ENCODE measurements around the gene EIF3B. TPM values are rescaled to one million over a fixed set of nuclear protein-coding genes. Genes with fewer than 3 reads are reported as not detected.
"Not testable (repeated sequence)": the region's sequence is repeated elsewhere in the genome, so short reads cannot be mapped to it uniquely, and the experiment has no call there.

The EIF3B gene
- total RNA-seq, 1 experiment from 2014 or later: 364 TPM

DNA sequence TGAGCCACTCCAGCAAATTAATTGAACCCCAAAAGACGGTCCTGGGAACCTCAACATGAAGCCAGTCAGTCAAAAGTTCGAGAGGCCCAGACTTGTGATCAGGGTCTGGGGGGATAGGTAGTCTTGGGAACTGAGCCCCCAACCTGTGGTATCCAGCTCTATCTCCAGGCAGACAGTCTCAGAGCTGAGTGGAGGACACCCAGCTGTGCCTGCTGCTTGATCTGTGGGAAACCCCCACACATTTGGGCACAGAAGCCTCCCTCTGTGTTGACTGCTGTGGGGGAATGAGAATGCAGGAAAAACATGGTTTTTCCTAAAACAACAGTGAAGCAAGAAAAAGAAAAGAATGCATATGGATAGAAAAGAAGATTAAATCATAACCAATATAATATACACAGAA is 24.1 kb upstream of the EIF3B start:
- intact Hi-C loops (cut with micrococcal nuclease; ENCODE audit: unreplicated experiment): no loop called here
- H3K27me3 ChIP-seq (replicated peaks; ENCODE audit: insufficient read depth, low read depth, low read length, poor library complexity): no peaks in the 10 kb centered on the region
- no peaks in the 10 kb centered on the region for H3K9me3 ChIP-seq (ENCODE audit: low read depth, low read length, poor library complexity, severe bottlenecking)
- ChIA-PET CTCF (no interaction called here), POLR2A (ENCODE audit: low non-redundant PET) (no interaction called here)
- DNase-seq (ENCODE audit: low spot score): no peak
- H3K27ac ChIP-seq (ENCODE audit: low read depth, low read length, poor library complexity, severe bottlenecking): no peak overlapping the region
- H3K4me3 ChIP-seq (ENCODE audit: low read depth, low read length, poor library complexity, severe bottlenecking): no peak overlapping the region
- TF ChIP-seq CTCF (conservative IDR thresholded peaks at IDR 0.05; ENCODE audit: low read depth, low read length): no peak
- TF ChIP-seq EZH2 (IDR thresholded peaks at IDR 0.05; ENCODE audit: borderline replicate concordance, low read depth, low read length, poor library complexity, severe bottlenecking): no peak
- no peaks in the 10 kb centered on the region for H3K36me3 ChIP-seq (ENCODE audit: insufficient read depth, low read length, poor library complexity, severe bottlenecking)
- no TSS peak for BruUV-seq (replicated peaks)
- no peaks in the 10 kb centered on the region for H3K4me1 ChIP-seq (ENCODE audit: insufficient read depth, low read length, poor library complexity, severe bottlenecking)

GRCh38 chr7:2331707-2332106 is 22.9 kb upstream of the EIF3B start:
- Histone ChIP-seq H3K4me1 (ENCODE audit: insufficient read depth, low read length, poor library complexity, severe bottlenecking) (no peaks in the 10 kb centered on the region), H3K9me3 (ENCODE audit: low read depth, low read length, poor library complexity, severe bottlenecking) (no peaks in the 10 kb centered on the region), H3K4me3 (ENCODE audit: low read depth, low read length, poor library complexity, severe bottlenecking) (no peak overlapping the region), H3K27me3 (replicated peaks; ENCODE audit: insufficient read depth, low read depth, low read length, poor library complexity) (no peaks in the 10 kb centered on the region), H3K36me3 (ENCODE audit: insufficient read depth, low read length, poor library complexity, severe bottlenecking) (no peaks in the 10 kb centered on the region), H3K27ac (ENCODE audit: low read depth, low read length, poor library complexity, severe bottlenecking) (no peak overlapping the region)
- DNase-seq (ENCODE audit: low spot score): no peak
- intact Hi-C loops (cut with micrococcal nuclease; ENCODE audit: unreplicated experiment): no loop called here
- BruUV-seq (replicated peaks): no TSS peak
- ChIA-PET CTCF (no interaction called here), POLR2A (ENCODE audit: low non-redundant PET) (no interaction called here)
- TF ChIP-seq CTCF (conservative IDR thresholded peaks at IDR 0.05; ENCODE audit: low read depth, low read length) (no peak), EZH2 (IDR thresholded peaks at IDR 0.05; ENCODE audit: borderline replicate concordance, low read depth, low read length, poor library complexity, severe bottlenecking) (no peak)

DNA sequence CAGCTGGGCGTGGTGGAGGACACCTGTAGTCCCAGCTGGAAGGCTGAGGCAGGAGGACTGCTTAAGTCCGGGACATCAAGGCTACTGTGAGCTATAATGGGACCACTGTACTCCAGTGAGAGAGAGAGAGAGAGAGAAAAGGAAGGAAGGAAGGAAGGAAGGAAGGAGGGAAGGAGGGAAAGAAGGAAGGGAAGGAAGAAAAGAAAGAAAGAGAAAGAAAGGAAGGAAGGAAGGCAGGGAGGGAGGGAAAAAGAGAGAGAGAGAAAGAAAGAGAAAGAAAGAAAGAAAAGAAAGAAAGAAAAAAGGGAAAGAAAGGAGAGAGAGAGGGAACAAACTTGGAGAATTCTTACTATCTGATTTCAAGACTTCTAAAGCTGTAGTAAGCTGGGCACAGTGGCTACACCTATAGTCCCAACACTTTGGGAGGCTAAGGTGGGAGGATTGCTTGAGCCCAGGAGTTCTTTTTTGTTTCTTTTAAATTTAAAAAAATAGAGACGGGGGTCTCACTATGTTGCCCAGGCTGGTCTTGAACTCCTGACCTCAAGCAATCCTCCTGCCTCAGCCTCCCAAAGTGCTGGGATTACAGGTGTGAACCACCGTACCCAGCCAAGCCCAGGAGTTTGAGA is 21.9 kb upstream of the EIF3B start:
- intact Hi-C loops (cut with micrococcal nuclease; ENCODE audit: unreplicated experiment); DNase-seq (ENCODE audit: low spot score); H3K4me1 ChIP-seq (ENCODE audit: insufficient read depth, low read length, poor library complexity, severe bottlenecking); H3K9me3 ChIP-seq (ENCODE audit: low read depth, low read length, poor library complexity, severe bottlenecking); POLR2A ChIA-PET (ENCODE audit: low non-redundant PET); H3K4me3 ChIP-seq (ENCODE audit: low read depth, low read length, poor library complexity, severe bottlenecking); BruUV-seq (replicated peaks); CTCF ChIA-PET; H3K36me3 ChIP-seq (ENCODE audit: insufficient read depth, low read length, poor library complexity, severe bottlenecking); H3K27ac ChIP-seq (ENCODE audit: low read depth, low read length, poor library complexity, severe bottlenecking); H3K27me3 ChIP-seq (replicated peaks; ENCODE audit: insufficient read depth, low read depth, low read length, poor library complexity): not testable (repeated sequence)

DNA sequence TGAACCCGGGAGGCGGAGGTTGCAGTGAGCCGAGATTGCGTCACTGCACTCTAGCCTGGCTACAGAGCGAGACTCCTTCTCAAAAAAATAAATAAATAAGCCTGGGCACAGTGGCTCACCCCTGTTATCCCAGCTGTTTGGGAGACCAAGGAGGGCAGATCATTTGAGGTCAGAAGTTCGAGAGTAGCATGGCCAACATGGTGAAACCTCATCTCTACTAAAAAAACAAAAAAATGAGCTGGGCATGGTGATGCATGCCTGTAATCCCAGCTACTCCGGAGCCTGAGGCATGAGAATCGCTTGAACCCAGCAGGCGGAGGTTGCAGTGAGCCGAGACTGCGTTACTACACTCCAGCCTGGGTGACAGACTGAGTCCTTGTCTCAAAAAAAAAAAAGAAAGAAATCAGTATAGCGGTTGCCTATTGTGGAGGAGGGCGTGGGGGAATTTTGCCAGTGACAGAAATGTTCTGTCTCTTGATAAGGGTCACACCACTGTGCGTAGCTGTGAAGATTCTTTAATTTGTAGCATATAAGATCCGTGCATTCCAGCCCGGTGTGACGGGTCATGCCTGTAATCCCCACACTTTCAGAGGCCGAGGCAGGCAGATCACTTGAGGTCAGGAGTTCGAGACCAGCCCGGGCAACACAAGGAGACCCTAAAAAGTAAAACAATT is 17.9 kb upstream of the EIF3B start:
- TF ChIP-seq CTCF (conservative IDR thresholded peaks at IDR 0.05; ENCODE audit: low read depth, low read length) (no peak), EZH2 (IDR thresholded peaks at IDR 0.05; ENCODE audit: borderline replicate concordance, low read depth, low read length, poor library complexity, severe bottlenecking) (no peak)
- Histone ChIP-seq H3K9me3 (ENCODE audit: low read depth, low read length, poor library complexity, severe bottlenecking) (no peaks in the 10 kb centered on the region), H3K27ac (ENCODE audit: low read depth, low read length, poor library complexity, severe bottlenecking) (no peak overlapping the region), H3K4me1 (ENCODE audit: insufficient read depth, low read length, poor library complexity, severe bottlenecking) (no peaks in the 10 kb centered on the region), H3K27me3 (replicated peaks; ENCODE audit: insufficient read depth, low read depth, low read length, poor library complexity) (no peaks in the 10 kb centered on the region), H3K4me3 (ENCODE audit: low read depth, low read length, poor library complexity, severe bottlenecking) (no peak overlapping the region), H3K36me3 (ENCODE audit: insufficient read depth, low read length, poor library complexity, severe bottlenecking) (no peaks in the 10 kb centered on the region)
- POLR2A ChIA-PET (ENCODE audit: low non-redundant PET): no interaction called here
- no TSS peak for BruUV-seq (replicated peaks)
- CTCF ChIA-PET: no interaction called here
- intact Hi-C loops (cut with micrococcal nuclease; ENCODE audit: unreplicated experiment): no loop called here
- DNase-seq (ENCODE audit: low spot score): no peak

- H3K27me3 ChIP-seq (replicated peaks; ENCODE audit: insufficient read depth, low read depth, low read length, poor library complexity); H3K4me1 ChIP-seq (ENCODE audit: insufficient read depth, low read length, poor library complexity, severe bottlenecking); H3K9me3 ChIP-seq (ENCODE audit: low read depth, low read length, poor library complexity, severe bottlenecking); BruUV-seq (replicated peaks); POLR2A ChIA-PET (ENCODE audit: low non-redundant PET); H3K27ac ChIP-seq (ENCODE audit: low read depth, low read length, poor library complexity, severe bottlenecking); DNase-seq (ENCODE audit: low spot score); H3K4me3 ChIP-seq (ENCODE audit: low read depth, low read length, poor library complexity, severe bottlenecking); H3K36me3 ChIP-seq (ENCODE audit: insufficient read depth, low read length, poor library complexity, severe bottlenecking): not testable (repeated sequence)
- CTCF ChIA-PET: interaction anchor here (0.7 to 1.3 kb wide), 3 partner anchors 106 to 465 kb away, joined by 3 to 6 read pairs (median 4); partner anchors contain the start of genes MRM2 and NUDT1
- intact Hi-C loops (cut with micrococcal nuclease; ENCODE audit: unreplicated experiment): loop anchor here (5.0 kb wide), 1 partner anchor 100 kb away; no protein-coding TSS in a partner anchor
Observed at GRCh38 chr7:2347351-2348063, 7.1 kb upstream of the EIF3B start.
